IPS DF 19.7 (cell line): ENCODE data around the gene MRI1.
"Not testable (repeated sequence)": the region's sequence is repeated elsewhere in the genome, so short reads cannot be mapped to it uniquely, and the experiment has no call there.

Experiments used
- DNase-seq: peaks from one replicate; pipeline ENCODE4 v3.0.0-alpha.2; 2013; ENCODE audit warnings: low read depth, low spot score

Gene MRI1

GRCh38 chr19:13764101-13764807 lies at the start of gene MRI1:
Gene MRI1 (plus strand): TSS chr19:13764522. CDS start chr19:13764589, 67 bp downstream.
- no peak for DNase-seq

GRCh38 chr19:13717194-13717643 lies 47.1 kb upstream of the MRI1 start:
- DNase-seq, result no peak

- DNase-seq, result no peak
These were observed 45.6 kb upstream of the MRI1 start for GRCh38 chr19:13718733-13719132.

- DNase-seq, result no peak
These were observed 42.2 kb upstream of the MRI1 start for GRCh38 chr19:13722146-13722545.

GRCh38 chr19:13723206-13723605 lies 41.1 kb upstream of the MRI1 start:
- DNase-seq, result no peak

- DNase-seq, result no peak
These were observed 38.0 kb upstream of the MRI1 start for GRCh38 chr19:13726323-13726722.

GRCh38 chr19:13727798-13728197 lies 36.5 kb upstream of the MRI1 start:
- DNase-seq, result no peak

- DNase-seq, result no peak
These were observed 34.5 kb upstream of the MRI1 start for GRCh38 chr19:13729859-13730258.

- peak; percentile 84 for DNase-seq
These were observed 33.0 kb upstream of the MRI1 start for GRCh38 chr19:13731147-13731964.

- DNase-seq, result no peak
These were observed 32.0 kb upstream of the MRI1 start for GRCh38 chr19:13732337-13732736.

GRCh38 chr19:13734751-13735150 lies 29.6 kb upstream of the MRI1 start:
- no peak for DNase-seq

- no peak for DNase-seq
These were observed 26.2 kb upstream of the MRI1 start for GRCh38 chr19:13738073-13738472.

GRCh38 chr19:13741893-13742292 lies 22.4 kb upstream of the MRI1 start:
- no peak for DNase-seq

- DNase-seq, result no peak
These were observed 21.6 kb upstream of the MRI1 start for GRCh38 chr19:13742756-13743155.

GRCh38 chr19:13744174-13744573 lies 20.1 kb upstream of the MRI1 start:
- no peak for DNase-seq

GRCh38 chr19:13747098-13747453 lies 17.2 kb upstream of the MRI1 start:
- no peak for DNase-seq

- DNase-seq, result no peak
These were observed 16.0 kb upstream of the MRI1 start for GRCh38 chr19:13748169-13748828.

GRCh38 chr19:13751436-13751835 lies 12.9 kb upstream of the MRI1 start:
- no peak for DNase-seq

- DNase-seq, result not testable (repeated sequence)
These were observed 10.7 kb upstream of the MRI1 start for GRCh38 chr19:13753622-13754021.

GRCh38 chr19:13756210-13756609 lies 8.1 kb upstream of the MRI1 start:
- no peak for DNase-seq

GRCh38 chr19:13757805-13758772 lies 6.2 kb upstream of the MRI1 start:
- no peak for DNase-seq
